Cardiac muscle cell (in vitro differentiated cells and primary cell): Measurements from ENCODE around the gene CHRND. TPM values are rescaled to one million over a fixed set of nuclear protein-coding genes. Genes with fewer than 3 reads are reported as not detected.

Experiments
- DNase-seq, 2 donors: peaks; one replicate each; pipeline versions ENCODE4 v3.0.0 to v3.0.0-alpha.2; 2010 to 2017; ENCODE audit warnings: low read depth in 1 of 2, low spot score in 1 of 2
- H3K27ac ChIP-seq: fragments of 200-600 bp; sonication (generic); 2 replicates; pipeline ENCODE4 v1.5.1; 2016
- H3K27me3 ChIP-seq: fragments of 200-600 bp; sonication (generic); 2 replicates; pipeline ENCODE4 v1.6.0; 2016; ENCODE audit warnings: control low read depth
- H3K36me3 ChIP-seq: fragments of 200-600 bp; sonication (generic); 2 replicates; pipeline ENCODE4 v1.5.1; 2016; ENCODE audit warnings: control low read depth
- H3K4me1 ChIP-seq: fragments of 200-600 bp; sonication (generic); 2 replicates; pipeline ENCODE4 v1.8.1; 2017; ENCODE audit warnings: low read depth, mild to moderate bottlenecking, mixed run types
- H3K4me3 ChIP-seq: fragments of 200-600 bp; sonication (generic); 2 replicates; pipeline ENCODE4 v1.5.1; 2016; ENCODE audit warnings: mild to moderate bottlenecking
- H3K9me3 ChIP-seq: fragments of 200-600 bp; sonication (generic); 2 replicates; pipeline ENCODE4 v1.5.1; 2017; ENCODE audit warnings: low read depth, mild to moderate bottlenecking, control low read depth
- CTCF ChIP-seq: IDR thresholded peaks from 2 replicates; pipeline ENCODE4 v1.5.1; 2012; ENCODE audit warnings: low read depth, mild to moderate bottlenecking, low read length
- polyA plus RNA-seq: library from polyadenylated mRNA; unstranded; fragments of >200 nt; fragmentation: Nextera tagmentation; extraction: Ambion mirVana; gene quantifications from 2 replicates; pipeline ENCODE4 v1.2.1, GENCODE V29; 2016
- total RNA-seq: library from RNA; depleted of rRNA; stranded (reverse); fragments of >200 nt; gene quantifications from 2 replicates; pipeline ENCODE4 v1.2.3, GENCODE V29; 2016

Gene CHRND
- total and polyA plus RNA-seq, 2 experiments from 2014 or later, result 0.05 to 0.09 TPM

- H3K36me3 ChIP-seq, result no peaks in the 10 kb centered on the region
- H3K4me3 ChIP-seq, result peak overlapping the region; percentile 40
- no peak for TF ChIP-seq CTCF
- peaks cover 3% of the 10 kb centered on the region for H3K4me1 ChIP-seq
- H3K27me3 ChIP-seq, result no peaks in the 10 kb centered on the region
- DNase-seq, result no peak
- H3K27ac ChIP-seq, result peak overlapping the region; percentile 94
- H3K9me3 ChIP-seq, result no peaks in the 10 kb centered on the region
These were observed 25.3 kb downstream of the CHRND start for GRCh38 chr2:232551250-232551638.

- H3K4me1 ChIP-seq, result peaks cover 3% of the 10 kb centered on the region
- H3K27me3 ChIP-seq, result no peaks in the 10 kb centered on the region
- DNase-seq, result no peak
- H3K4me3 ChIP-seq, result peak overlapping the region; percentile 40
- no peak overlapping the region for H3K27ac ChIP-seq
- no peaks in the 10 kb centered on the region for H3K9me3 ChIP-seq
- no peak for TF ChIP-seq CTCF
- H3K36me3 ChIP-seq, result peaks cover 3% of the 10 kb centered on the region
These were observed 25.8 kb downstream of the CHRND start for GRCh38 chr2:232551776-232552175.

GRCh38 chr2:232556426-232556825, 30.5 kb downstream of the CHRND start:
- peaks cover 2% of the 10 kb centered on the region for H3K4me1 ChIP-seq
- H3K9me3 ChIP-seq, result no peaks in the 10 kb centered on the region
- TF ChIP-seq CTCF, result no peak
- no peak overlapping the region for H3K27ac ChIP-seq
- no peak for DNase-seq
- peaks cover 26% of the 10 kb centered on the region for H3K36me3 ChIP-seq
- H3K4me3 ChIP-seq, result no peak overlapping the region
- H3K27me3 ChIP-seq, result no peaks in the 10 kb centered on the region

GRCh38 chr2:232562515-232563151, 36.7 kb downstream of the CHRND start:
- no peak for DNase-seq

GRCh38 chr2:232563580-232563979, 37.6 kb downstream of the CHRND start:
- DNase-seq, result no peak
- Histone ChIP-seq H3K9me3 (no peaks in the 10 kb centered on the region), H3K36me3 (peaks cover 51% of the 10 kb centered on the region), H3K27me3 (no peaks in the 10 kb centered on the region), H3K27ac (no peak overlapping the region), H3K4me1 (no peaks in the 10 kb centered on the region), H3K4me3 (no peak overlapping the region)
- no peak for TF ChIP-seq CTCF

More at GRCh38 chr2:232562515-232563151, 36.7 kb downstream of the CHRND start:
- peaks cover 50% of the 10 kb centered on the region for H3K36me3 ChIP-seq
- H3K27ac ChIP-seq, result no peak overlapping the region
- TF ChIP-seq CTCF, result no peak
- H3K4me3 ChIP-seq, result no peak overlapping the region
- no peaks in the 10 kb centered on the region for H3K9me3 ChIP-seq
- H3K27me3 ChIP-seq, result no peaks in the 10 kb centered on the region
- no peaks in the 10 kb centered on the region for H3K4me1 ChIP-seq
